Mesothelial cell of epicardium (in vitro differentiated cells): ENCODE data around the gene NDST3. TPM values are rescaled to one million over a fixed set of nuclear protein-coding genes. Genes with fewer than 3 reads are reported as not detected.

Experiments
- DNase-seq, 2 experiments: peaks; one replicate each; pipeline ENCODE4 v3.0.0; 2021; ENCODE audit warnings: low spot score in 2 of 2; ENCODE audit not compliant: unreplicated experiment in 2 of 2
- H3K27ac Mint-ChIP-seq: 2 replicates; pipeline ENCODE4 v1.8.0; 2021; ENCODE audit warnings: mixed read lengths
- H3K27me3 Mint-ChIP-seq: 2 replicates; pipeline ENCODE4 v1.8.0; 2021; ENCODE audit warnings: low read depth, mixed read lengths
- H3K36me3 Mint-ChIP-seq: 2 replicates; pipeline ENCODE4 v1.8.0; 2021; ENCODE audit warnings: mixed read lengths
- H3K4me1 Mint-ChIP-seq: 2 replicates; pipeline ENCODE4 v1.8.0; 2021; ENCODE audit warnings: mixed read lengths
- H3K4me3 Mint-ChIP-seq: 2 replicates; pipeline ENCODE4 v1.8.0; 2021; ENCODE audit warnings: mild to moderate bottlenecking, moderate library complexity, mixed read lengths
- H3K9me3 Mint-ChIP-seq: 2 replicates; pipeline ENCODE4 v1.8.0; 2021; ENCODE audit warnings: mixed read lengths
- total RNA-seq: library from RNA; stranded (reverse); gene quantifications from 3 replicates; pipeline ENCODE4 v1.2.1, GENCODE V29; 2021
- TF ChIP-seq, protein P1 (sequence below): fragments of 200-600 bp; sonication (generic); IDR thresholded peaks from one replicate; pipeline ENCODE4 v1.5.0; 2021; ENCODE audit warnings: antibody characterized with exemption; ENCODE audit not compliant: unreplicated experiment

The NDST3 gene
- total RNA-seq, 1 donor from 2014 or later = 5.1 TPM

DNA sequence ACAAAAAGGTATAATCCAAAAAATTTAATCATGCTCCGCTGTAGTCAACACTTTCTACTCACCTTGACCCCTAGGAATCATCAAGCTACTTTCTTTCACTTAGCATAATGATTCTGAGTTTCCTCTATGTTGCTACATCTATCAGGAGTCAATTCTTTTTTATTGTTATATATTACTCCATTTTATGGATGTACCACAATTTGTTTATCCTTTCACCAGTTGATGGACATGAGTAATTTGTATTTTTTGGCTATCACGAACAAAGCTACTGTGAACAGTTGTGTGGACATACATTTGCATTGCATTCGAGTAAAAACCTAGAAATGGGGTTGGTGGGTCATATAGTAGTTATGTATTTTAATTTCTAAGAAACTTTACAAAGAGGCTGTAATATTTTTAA is 215.6 kb downstream of the NDST3 start:
- H3K4me1 Mint-ChIP-seq = no peaks in the 10 kb centered on the region
- H3K27ac Mint-ChIP-seq = no peak overlapping the region
- TF ChIP-seq, protein P1, sequence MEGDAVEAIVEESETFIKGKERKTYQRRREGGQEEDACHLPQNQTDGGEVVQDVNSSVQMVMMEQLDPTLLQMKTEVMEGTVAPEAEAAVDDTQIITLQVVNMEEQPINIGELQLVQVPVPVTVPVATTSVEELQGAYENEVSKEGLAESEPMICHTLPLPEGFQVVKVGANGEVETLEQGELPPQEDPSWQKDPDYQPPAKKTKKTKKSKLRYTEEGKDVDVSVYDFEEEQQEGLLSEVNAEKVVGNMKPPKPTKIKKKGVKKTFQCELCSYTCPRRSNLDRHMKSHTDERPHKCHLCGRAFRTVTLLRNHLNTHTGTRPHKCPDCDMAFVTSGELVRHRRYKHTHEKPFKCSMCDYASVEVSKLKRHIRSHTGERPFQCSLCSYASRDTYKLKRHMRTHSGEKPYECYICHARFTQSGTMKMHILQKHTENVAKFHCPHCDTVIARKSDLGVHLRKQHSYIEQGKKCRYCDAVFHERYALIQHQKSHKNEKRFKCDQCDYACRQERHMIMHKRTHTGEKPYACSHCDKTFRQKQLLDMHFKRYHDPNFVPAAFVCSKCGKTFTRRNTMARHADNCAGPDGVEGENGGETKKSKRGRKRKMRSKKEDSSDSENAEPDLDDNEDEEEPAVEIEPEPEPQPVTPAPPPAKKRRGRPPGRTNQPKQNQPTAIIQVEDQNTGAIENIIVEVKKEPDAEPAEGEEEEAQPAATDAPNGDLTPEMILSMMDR = no peak
- DNase-seq = no peak
- H3K27me3 Mint-ChIP-seq = no peaks in the 10 kb centered on the region
- H3K9me3 Mint-ChIP-seq = peaks cover 5% of the 10 kb centered on the region
- H3K36me3 Mint-ChIP-seq = no peaks in the 10 kb centered on the region
- no peak overlapping the region for H3K4me3 Mint-ChIP-seq

DNA sequence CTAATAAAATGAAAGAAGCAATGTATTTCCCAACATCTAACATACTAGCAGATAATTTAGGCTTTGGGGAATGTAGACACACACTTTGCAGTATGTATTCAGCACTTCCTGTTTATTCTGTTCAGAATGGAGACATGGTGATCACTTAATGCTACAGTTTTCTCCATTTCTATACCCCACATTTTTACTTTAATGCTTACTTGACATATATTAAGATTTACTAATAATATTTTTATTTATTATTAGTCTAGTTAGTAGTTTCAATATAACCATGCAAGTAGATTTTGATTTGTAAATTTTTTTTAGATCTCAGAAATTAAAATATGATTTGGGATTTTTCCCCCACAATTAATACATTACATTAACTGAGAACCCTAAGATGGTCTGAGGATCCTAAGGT is 220.1 kb downstream of the NDST3 start:
- H3K4me3 Mint-ChIP-seq = no peak overlapping the region
- H3K9me3 Mint-ChIP-seq = peaks cover 3% of the 10 kb centered on the region
- H3K4me1 Mint-ChIP-seq = no peaks in the 10 kb centered on the region
- H3K27me3 Mint-ChIP-seq = no peaks in the 10 kb centered on the region
- H3K27ac Mint-ChIP-seq = no peak overlapping the region
- TF ChIP-seq, protein P1 = no peak
- H3K36me3 Mint-ChIP-seq = no peaks in the 10 kb centered on the region
- DNase-seq = no peak

DNA sequence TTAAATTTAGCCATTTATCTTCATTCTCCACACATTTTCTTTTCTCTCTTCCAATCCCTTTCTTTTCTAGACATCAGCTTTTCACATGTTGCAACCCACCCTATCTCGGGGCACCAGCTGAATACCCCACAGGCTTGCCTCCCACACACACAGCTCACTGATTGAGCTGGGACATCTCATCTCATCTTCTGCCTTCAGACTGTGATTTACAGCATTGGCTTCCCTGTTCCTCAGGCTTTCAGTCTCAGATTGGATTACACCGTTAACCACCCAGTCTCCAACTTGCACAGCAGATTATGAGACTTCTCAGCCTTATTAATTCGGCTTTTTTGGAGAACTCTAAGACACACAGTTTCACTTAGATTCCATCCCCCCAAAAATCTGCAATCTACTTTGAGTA is 224.8 kb downstream of the NDST3 start:
- H3K4me3 Mint-ChIP-seq = no peak overlapping the region
- DNase-seq = no peak
- H3K27me3 Mint-ChIP-seq = no peaks in the 10 kb centered on the region
- no peaks in the 10 kb centered on the region for H3K36me3 Mint-ChIP-seq
- H3K27ac Mint-ChIP-seq = no peak overlapping the region
- no peaks in the 10 kb centered on the region for H3K4me1 Mint-ChIP-seq
- H3K9me3 Mint-ChIP-seq = no peaks in the 10 kb centered on the region
- TF ChIP-seq, protein P1 = no peak

DNA sequence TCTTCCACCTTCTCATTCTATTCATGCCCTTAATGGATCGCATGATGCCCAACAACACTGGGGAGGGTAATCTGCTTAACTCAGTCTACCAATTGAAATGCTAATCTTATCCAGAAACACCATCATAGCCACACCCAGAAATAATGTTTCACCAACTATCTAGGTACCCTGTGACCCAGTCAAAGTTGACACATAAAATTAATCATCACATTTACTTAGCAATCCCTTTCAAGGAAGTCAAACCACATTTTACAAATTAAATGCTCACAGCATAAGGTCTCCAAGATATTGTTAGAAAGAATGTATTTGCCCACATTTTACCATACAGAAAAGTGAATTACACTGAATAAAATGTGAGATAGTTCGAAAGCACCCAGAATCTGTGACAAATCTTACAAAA is 226.0 kb downstream of the NDST3 start:
- no peaks in the 10 kb centered on the region for H3K4me1 Mint-ChIP-seq
- no peak for DNase-seq
- no peaks in the 10 kb centered on the region for H3K9me3 Mint-ChIP-seq
- H3K27me3 Mint-ChIP-seq = no peaks in the 10 kb centered on the region
- no peak overlapping the region for H3K27ac Mint-ChIP-seq
- no peak overlapping the region for H3K4me3 Mint-ChIP-seq
- H3K36me3 Mint-ChIP-seq = no peaks in the 10 kb centered on the region
- TF ChIP-seq, protein P1 = no peak

DNA sequence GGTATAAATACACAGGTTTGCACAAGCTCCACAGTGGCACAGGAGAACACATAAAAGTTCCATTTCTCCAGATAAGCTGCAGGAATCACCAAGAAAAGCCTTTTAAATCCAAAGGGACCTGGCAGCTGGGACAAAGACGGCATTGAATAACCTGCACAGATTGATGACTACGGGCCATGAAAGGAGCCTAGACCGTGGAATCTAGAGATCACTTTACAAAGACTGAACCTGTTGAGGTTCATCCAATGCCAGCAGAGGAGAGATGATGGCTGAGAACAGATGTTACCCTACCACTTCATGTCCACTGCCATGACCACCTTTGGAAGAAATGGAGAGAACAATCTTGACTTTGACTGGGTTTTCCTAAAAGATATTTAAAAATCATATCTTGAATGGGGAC is 229.8 kb downstream of the NDST3 start:
- TF ChIP-seq, protein P1 = no peak
- Mint-ChIP-seq H3K4me3 (no peak overlapping the region), H3K27ac (no peak overlapping the region), H3K9me3 (no peaks in the 10 kb centered on the region), H3K27me3 (no peaks in the 10 kb centered on the region), H3K36me3 (no peaks in the 10 kb centered on the region), H3K4me1 (no peaks in the 10 kb centered on the region)
- no peak for DNase-seq
